GM18519 (cell line): ENCODE results near the gene SETD1B.
A peak's percentile ranks its signal among the peaks of the same experiment; 100 is the strongest.
"Not testable (repeated sequence)": the region's sequence is repeated elsewhere in the genome, so short reads cannot be mapped to it uniquely, and the experiment has no call there.

ENCODE experiments used
- ATAC-seq: cut with Tn5 transposase; IDR thresholded peaks from one replicate; pipeline ENCODE4 v1.9.1; 2021; ENCODE audit warnings: mild to moderate bottlenecking, moderate library complexity; ENCODE audit not compliant: unreplicated experiment, low FRiP score

SETD1B gene

GRCh38 chr12:121803861-121804416, at the start of gene SETD1B:
Gene SETD1B, plus strand, starts transcription at chr12:121804009. Its CDS starts 729 bp downstream, at chr12:121804738.
- ATAC-seq, result no peak

GRCh38 chr12:121754836-121755235, 49.0 kb upstream of the SETD1B start:
- no peak for ATAC-seq

- ATAC-seq, result no peak
These were observed 48.2 kb upstream of the SETD1B start for GRCh38 chr12:121755591-121755990.

- not testable (repeated sequence) for ATAC-seq
These were observed 45.3 kb upstream of the SETD1B start for GRCh38 chr12:121758536-121758935.

GRCh38 chr12:121762269-121762668, 41.5 kb upstream of the SETD1B start:
- ATAC-seq, result no peak

- no peak for ATAC-seq
These were observed 39.0 kb upstream of the SETD1B start for GRCh38 chr12:121764808-121765207.

- ATAC-seq, result no peak
These were observed 38.2 kb upstream of the SETD1B start for GRCh38 chr12:121765573-121765972.

- no peak for ATAC-seq
These were observed 37.3 kb upstream of the SETD1B start for GRCh38 chr12:121766290-121767039.

GRCh38 chr12:121767525-121768016, 36.2 kb upstream of the SETD1B start:
- no peak for ATAC-seq

GRCh38 chr12:121769297-121769830, 34.4 kb upstream of the SETD1B start:
- ATAC-seq, result no peak

GRCh38 chr12:121769831-121770301, 33.9 kb upstream of the SETD1B start:
- ATAC-seq, result no peak

- ATAC-seq, result no peak
These were observed 33.4 kb upstream of the SETD1B start for GRCh38 chr12:121770388-121770787.

- no peak for ATAC-seq
These were observed 32.8 kb upstream of the SETD1B start for GRCh38 chr12:121770813-121771625.

GRCh38 chr12:121773011-121773777, 30.6 kb upstream of the SETD1B start:
- ATAC-seq, result peak; percentile 68

GRCh38 chr12:121774968-121775474, 28.8 kb upstream of the SETD1B start:
- ATAC-seq, result no peak

- ATAC-seq, result no peak
These were observed 28.3 kb upstream of the SETD1B start for GRCh38 chr12:121775501-121775900.

GRCh38 chr12:121776190-121777098, 27.4 kb upstream of the SETD1B start:
- ATAC-seq, result no peak

GRCh38 chr12:121778567-121779421, 25.0 kb upstream of the SETD1B start:
- ATAC-seq, result no peak
